Loucy (cell line): ENCODE data around the gene HTR2B.

Source experiments
- CTCF ChIP-seq: fragments of 200-600 bp; sonication (generic); conservative IDR thresholded peaks from 2 replicates; pipeline ENCODE4 v1.5.1; 2014; ENCODE audit warnings: mild to moderate bottlenecking, antibody characterized with exemption, low read length
- EZH2phosphoT487 ChIP-seq: fragments of 200-600 bp; IDR thresholded peaks from 2 replicates; pipeline ENCODE4 v1.6.1; 2018; ENCODE audit warnings: antibody characterized with exemption, mild to moderate bottlenecking, moderate library complexity, borderline replicate concordance

GRCh38 chr2:231152800-231153557, 28.1 kb upstream of the HTR2B start:
- TF ChIP-seq CTCF (no peak), EZH2phosphoT487 (no peak)
